Stimulated activated CD4-positive, alpha-beta T cell treated with anti-CD3 and anti-CD28 coated beads, Interleukin-4, amount 100 ng/mL, for 48 hours (primary cell): ENCODE results near the gene ANKRD40CL.

Experiments used
- DNase-seq, 2 donors: peaks; one replicate each; pipeline ENCODE4 v3.0.0-alpha.2; 2020; ENCODE audit warnings: low read depth in 2 of 2

Gene ANKRD40CL

GRCh38 chr17:50787106-50787505 lies 19.8 kb upstream of the ANKRD40CL start:
- DNase-seq = no peak

- DNase-seq = no peak
Measured at GRCh38 chr17:50785946-50786570, 18.7 kb upstream of the ANKRD40CL start.

GRCh38 chr17:50785126-50785525 lies 17.8 kb upstream of the ANKRD40CL start:
- DNase-seq = no peak

GRCh38 chr17:50783905-50784304 lies 16.6 kb upstream of the ANKRD40CL start:
- no peak for DNase-seq

- peak; percentile 69 to 82 for DNase-seq
Measured at GRCh38 chr17:50783193-50783660, 15.9 kb upstream of the ANKRD40CL start.

GRCh38 chr17:50781167-50781566 lies 13.8 kb upstream of the ANKRD40CL start:
- DNase-seq = no peak

GRCh38 chr17:50779747-50780353 lies 12.5 kb upstream of the ANKRD40CL start:
- DNase-seq = peak in 1 of 2 donors; percentile 11

GRCh38 chr17:50778988-50779387 lies 11.7 kb upstream of the ANKRD40CL start:
- no peak for DNase-seq

- no peak for DNase-seq
Measured at GRCh38 chr17:50778471-50778870, 11.2 kb upstream of the ANKRD40CL start.

GRCh38 chr17:50775926-50776325 lies 8.6 kb upstream of the ANKRD40CL start:
- no peak for DNase-seq

- DNase-seq = no peak
Measured at GRCh38 chr17:50774225-50774803, 7.0 kb upstream of the ANKRD40CL start.

GRCh38 chr17:50771991-50772785 lies 4.9 kb upstream of the ANKRD40CL start:
- DNase-seq = no peak

- no peak for DNase-seq
Measured at GRCh38 chr17:50770346-50770745, 3.0 kb upstream of the ANKRD40CL start.

- DNase-seq = no peak
Measured at GRCh38 chr17:50769884-50770283, 2.6 kb upstream of the ANKRD40CL start.

GRCh38 chr17:50768346-50768761 lies 1.0 kb upstream of the ANKRD40CL start:
- no peak for DNase-seq

- DNase-seq = no peak
Measured at GRCh38 chr17:50767030-50767429, 288 bp downstream of the ANKRD40CL start.

GRCh38 chr17:50766222-50767023 lies 895 bp downstream of the ANKRD40CL start:
- DNase-seq = no peak

GRCh38 chr17:50765454-50766221 lies 1.7 kb downstream of the ANKRD40CL start:
- no peak for DNase-seq

GRCh38 chr17:50764734-50765149 lies 2.6 kb downstream of the ANKRD40CL start:
- no peak for DNase-seq

GRCh38 chr17:50763716-50764475 lies 3.4 kb downstream of the ANKRD40CL start:
- DNase-seq = no peak
